AG10803 (cell line): Measurements from ENCODE around the gene IQGAP3.

Source experiments
- DNase-seq: peaks from one replicate; pipeline ENCODE4 v3.0.0; 2010; ENCODE audit warnings: low read depth
- H3K4me3 ChIP-seq: 2 replicates; pipeline ENCODE4 v1.5.1; 2011; ENCODE audit warnings: mild to moderate bottlenecking, low read length, control low read depth
- TF ChIP-seq, protein P1 (sequence below): conservative IDR thresholded peaks from 2 replicates; pipeline ENCODE4 v1.5.1; 2011; ENCODE audit warnings: mild to moderate bottlenecking, low read length, control low read depth, inconsistent platforms

The IQGAP3 gene

DNA sequence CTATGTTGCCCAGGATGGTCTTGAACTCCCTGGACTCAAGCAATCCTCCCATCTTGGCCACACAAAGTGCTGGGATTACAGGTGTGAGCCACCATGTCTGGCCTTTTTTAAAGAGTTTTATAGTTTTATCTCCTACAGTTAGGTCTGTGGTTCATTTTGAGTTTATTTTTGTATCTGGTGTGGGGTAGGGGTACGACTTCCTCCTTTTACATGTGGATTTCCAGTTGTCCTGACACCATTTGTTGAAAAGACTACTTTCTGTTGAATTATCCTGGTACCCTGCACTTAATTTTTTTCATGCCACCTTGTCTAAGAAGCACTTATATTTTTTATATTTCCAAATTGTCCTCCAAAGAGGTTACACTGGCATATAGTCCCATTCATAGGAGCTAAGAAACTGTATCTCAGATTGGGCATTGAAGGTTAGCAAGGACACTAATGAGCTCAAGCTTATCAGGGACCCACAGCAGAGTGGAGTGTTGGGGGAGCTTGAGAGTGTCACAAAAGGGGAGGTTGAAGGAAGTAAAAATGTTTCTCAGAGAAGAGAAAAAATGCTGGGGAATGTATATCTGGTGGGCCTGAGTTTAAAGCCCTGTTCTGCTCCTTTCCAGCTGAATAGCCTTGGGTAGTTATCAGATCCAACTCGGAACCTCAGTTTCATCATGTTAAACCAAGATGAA lies 48.4 kb downstream of the IQGAP3 start:
- TF ChIP-seq, protein P1, sequence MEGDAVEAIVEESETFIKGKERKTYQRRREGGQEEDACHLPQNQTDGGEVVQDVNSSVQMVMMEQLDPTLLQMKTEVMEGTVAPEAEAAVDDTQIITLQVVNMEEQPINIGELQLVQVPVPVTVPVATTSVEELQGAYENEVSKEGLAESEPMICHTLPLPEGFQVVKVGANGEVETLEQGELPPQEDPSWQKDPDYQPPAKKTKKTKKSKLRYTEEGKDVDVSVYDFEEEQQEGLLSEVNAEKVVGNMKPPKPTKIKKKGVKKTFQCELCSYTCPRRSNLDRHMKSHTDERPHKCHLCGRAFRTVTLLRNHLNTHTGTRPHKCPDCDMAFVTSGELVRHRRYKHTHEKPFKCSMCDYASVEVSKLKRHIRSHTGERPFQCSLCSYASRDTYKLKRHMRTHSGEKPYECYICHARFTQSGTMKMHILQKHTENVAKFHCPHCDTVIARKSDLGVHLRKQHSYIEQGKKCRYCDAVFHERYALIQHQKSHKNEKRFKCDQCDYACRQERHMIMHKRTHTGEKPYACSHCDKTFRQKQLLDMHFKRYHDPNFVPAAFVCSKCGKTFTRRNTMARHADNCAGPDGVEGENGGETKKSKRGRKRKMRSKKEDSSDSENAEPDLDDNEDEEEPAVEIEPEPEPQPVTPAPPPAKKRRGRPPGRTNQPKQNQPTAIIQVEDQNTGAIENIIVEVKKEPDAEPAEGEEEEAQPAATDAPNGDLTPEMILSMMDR = no peak
- DNase-seq = no peak
- no peak overlapping the region for H3K4me3 ChIP-seq

DNA sequence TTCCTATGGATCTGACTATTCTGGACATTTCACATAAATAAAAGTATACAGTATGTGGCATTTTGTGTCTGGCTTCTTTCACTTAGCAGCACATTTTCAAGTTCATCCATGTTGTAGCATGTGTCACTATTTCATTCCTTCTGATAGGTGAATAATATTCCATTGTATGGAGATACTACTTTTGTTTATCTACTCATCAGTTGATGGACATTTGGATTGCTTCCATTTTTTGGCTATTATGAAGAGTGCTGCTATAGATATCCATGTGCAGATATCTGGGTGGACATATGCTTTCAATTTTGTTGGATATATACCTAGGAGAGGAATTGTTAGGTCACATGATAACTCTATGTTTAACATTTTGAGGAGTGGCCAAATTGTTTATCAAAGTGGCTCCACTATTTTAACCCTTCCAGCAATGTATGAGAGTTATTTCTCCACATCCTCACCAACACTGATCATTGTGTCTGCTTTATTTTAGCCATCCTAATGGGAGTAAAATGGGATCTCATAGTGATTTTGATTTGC lies 49.9 kb downstream of the IQGAP3 start:
- no peak for DNase-seq
- no peak overlapping the region for H3K4me3 ChIP-seq
- TF ChIP-seq, protein P1 = no peak

DNA sequence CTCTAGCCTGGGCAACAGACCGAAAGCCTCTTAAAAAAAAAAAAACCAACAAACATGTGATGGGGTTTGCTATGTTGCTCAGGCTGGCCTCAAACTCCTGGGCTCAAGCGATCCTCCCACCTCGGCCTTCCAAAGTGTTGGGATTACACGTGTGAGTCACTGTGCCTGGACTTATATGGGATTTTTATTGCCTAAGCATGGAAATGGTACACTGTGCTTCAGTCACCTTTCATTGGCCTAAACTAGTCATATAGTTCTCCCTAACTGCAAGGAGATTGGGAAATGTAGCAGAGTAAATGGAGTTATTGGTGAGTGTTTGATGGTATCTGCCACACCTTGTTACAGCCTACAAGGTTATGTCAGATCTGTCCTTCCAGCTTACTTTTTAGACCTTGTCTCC lies 54.6 kb downstream of the IQGAP3 start:
- DNase-seq = no peak
- H3K4me3 ChIP-seq = no peak overlapping the region
- TF ChIP-seq, protein P1 = no peak

DNA sequence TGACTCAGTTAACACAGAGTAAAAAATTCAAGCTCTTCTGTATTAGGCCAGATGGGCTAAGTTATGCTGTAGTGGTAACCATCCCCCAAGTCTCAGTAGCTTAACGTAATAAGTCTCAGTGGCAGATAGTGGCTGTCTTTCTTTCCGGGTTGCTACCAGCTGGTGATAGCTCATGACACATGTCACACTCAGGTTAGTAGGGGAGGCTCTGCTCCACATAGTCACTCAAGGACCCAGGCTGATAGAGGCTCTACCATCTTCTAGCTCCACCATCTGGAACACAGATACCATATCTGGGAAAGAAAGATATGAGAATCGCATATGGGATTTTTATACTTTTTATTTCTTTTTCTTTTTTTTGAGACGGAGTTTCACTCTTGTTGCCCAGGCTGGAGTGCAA lies 55.5 kb downstream of the IQGAP3 start:
- no peak overlapping the region for H3K4me3 ChIP-seq
- no peak for DNase-seq
- TF ChIP-seq, protein P1 = no peak

DNA sequence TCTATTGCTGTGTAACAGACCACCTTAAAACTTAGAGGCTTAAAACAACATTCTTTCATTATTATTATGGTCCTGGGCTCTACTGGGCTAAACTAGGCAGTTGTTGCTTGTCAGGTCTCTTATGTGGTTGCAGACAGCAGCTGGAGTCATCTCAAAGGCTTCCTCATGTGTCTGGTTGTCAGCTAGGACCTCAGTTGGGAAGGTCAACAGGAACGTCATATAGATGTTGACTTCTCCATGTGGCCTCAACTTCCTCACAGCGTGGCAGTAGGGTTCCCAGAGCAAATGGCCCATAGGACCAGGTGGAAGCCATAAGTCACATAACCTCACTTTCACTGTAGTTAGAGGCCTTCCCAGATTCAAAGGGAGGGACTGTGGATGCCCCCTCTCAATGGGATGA lies 56.4 kb downstream of the IQGAP3 start:
- DNase-seq = no peak
- no peak overlapping the region for H3K4me3 ChIP-seq
- TF ChIP-seq, protein P1 = no peak

DNA sequence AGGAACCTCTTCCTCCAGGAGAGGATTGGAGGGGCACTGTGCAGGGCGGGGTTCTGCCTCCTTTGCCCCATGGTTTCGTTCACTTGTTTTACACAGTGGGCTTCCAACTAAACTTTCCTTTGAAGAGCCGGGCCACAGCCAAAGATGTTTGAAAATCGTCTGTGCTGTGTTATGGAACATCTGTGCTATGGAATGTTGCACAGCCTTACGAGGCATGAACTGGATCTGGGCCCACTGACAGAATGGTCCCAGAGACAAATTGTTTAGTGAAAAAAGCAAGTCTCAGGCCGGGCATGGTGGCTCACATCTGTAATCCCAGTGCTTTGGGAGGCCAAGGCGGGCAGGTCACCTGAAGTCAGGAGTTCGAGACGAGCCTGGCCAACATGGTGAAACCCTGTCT lies 59.2 kb downstream of the IQGAP3 start:
- H3K4me3 ChIP-seq = no peak overlapping the region
- TF ChIP-seq, protein P1 = no peak
- DNase-seq = peak; percentile 73

DNA sequence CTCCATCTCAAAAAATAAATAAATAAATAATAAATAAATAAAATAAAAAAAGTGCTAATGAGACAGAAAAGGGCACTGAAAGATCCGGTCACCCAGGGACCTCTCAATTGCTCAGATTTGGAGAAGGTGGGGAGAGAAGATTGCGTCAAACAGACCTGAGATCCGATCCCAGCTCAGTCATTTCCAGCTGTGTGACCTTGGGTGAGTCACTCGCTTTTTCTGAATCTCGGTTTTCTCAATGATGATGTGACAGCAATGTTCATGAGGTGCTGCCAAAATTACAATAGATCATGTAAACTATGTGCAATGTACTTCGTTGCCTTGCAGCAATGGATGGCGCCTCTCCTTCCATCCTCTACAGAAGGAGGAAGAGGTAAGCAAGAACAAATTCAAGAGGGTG lies 60.7 kb downstream of the IQGAP3 start:
- H3K4me3 ChIP-seq = no peak overlapping the region
- peak; percentile 54 for DNase-seq
- TF ChIP-seq, protein P1 = no peak
